ENCODE data around the gene SEL1L3.

The SEL1L3 gene

GRCh38 chr4:25811841-25812240 is 50.9 kb downstream of the SEL1L3 start:
- peaks cover 42% of the 10 kb centered on the region for H3K4me1 ChIP-seq (ENCODE audit: control insufficient read depth, insufficient read depth, low read length)
- H3K4me3 ChIP-seq (ENCODE audit: low read depth, low read length) = no peak overlapping the region
- H3K36me3 ChIP-seq (ENCODE audit: control insufficient read depth, insufficient read depth, low read length) = peaks cover 2% of the 10 kb centered on the region
- H3K27me3 ChIP-seq (ENCODE audit: control insufficient read depth, insufficient read depth, low read length) = peaks cover 12% of the 10 kb centered on the region
- H3K9ac ChIP-seq (ENCODE audit: low read depth, low read length) = no peak overlapping the region
- no peaks in the 10 kb centered on the region for H3K9me3 ChIP-seq (ENCODE audit: control insufficient read depth, insufficient read depth, low read length)

GRCh38 chr4:25811374-25811690 is 51.5 kb downstream of the SEL1L3 start:
- H3K4me3 ChIP-seq (ENCODE audit: low read depth, low read length) = no peak overlapping the region
- no peaks in the 10 kb centered on the region for H3K36me3 ChIP-seq (ENCODE audit: control insufficient read depth, insufficient read depth, low read length)
- H3K27me3 ChIP-seq (ENCODE audit: control insufficient read depth, insufficient read depth, low read length) = peaks cover 12% of the 10 kb centered on the region
- H3K9ac ChIP-seq (ENCODE audit: low read depth, low read length) = no peak overlapping the region
- no peaks in the 10 kb centered on the region for H3K9me3 ChIP-seq (ENCODE audit: control insufficient read depth, insufficient read depth, low read length)
- peaks cover 47% of the 10 kb centered on the region for H3K4me1 ChIP-seq (ENCODE audit: control insufficient read depth, insufficient read depth, low read length)

- H3K4me1 ChIP-seq (ENCODE audit: control insufficient read depth, insufficient read depth, low read length) = peaks cover 49% of the 10 kb centered on the region
- no peak overlapping the region for H3K4me3 ChIP-seq (ENCODE audit: low read depth, low read length)
- peaks cover 12% of the 10 kb centered on the region for H3K27me3 ChIP-seq (ENCODE audit: control insufficient read depth, insufficient read depth, low read length)
- no peak overlapping the region for H3K9ac ChIP-seq (ENCODE audit: low read depth, low read length)
- no peaks in the 10 kb centered on the region for H3K9me3 ChIP-seq (ENCODE audit: control insufficient read depth, insufficient read depth, low read length)
- H3K36me3 ChIP-seq (ENCODE audit: control insufficient read depth, insufficient read depth, low read length) = no peaks in the 10 kb centered on the region
Observed at GRCh38 chr4:25810461-25811373, 52.1 kb downstream of the SEL1L3 start.

DNA sequence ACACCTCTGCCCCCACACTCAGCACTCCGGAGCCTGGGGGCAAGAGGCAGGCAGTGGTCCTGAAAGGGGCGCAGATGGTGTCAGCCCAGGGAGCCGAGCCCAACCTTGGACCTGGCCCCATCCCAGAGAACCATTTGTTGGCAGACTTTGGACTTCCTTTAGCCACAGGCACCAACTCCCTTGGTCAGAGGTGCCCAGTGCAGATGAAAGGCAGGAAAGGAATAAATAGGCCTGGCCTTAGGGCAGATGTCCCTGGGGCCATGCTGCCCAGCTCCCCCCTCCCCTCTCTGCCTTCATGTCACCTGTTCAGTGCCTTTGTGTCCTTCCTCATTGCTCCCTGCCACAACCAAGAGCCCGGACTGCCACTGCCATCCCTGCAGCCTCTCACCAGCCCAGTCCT is 52.8 kb downstream of the SEL1L3 start:
- Histone ChIP-seq H3K27me3 (ENCODE audit: control insufficient read depth, insufficient read depth, low read length) (peaks cover 12% of the 10 kb centered on the region), H3K4me1 (ENCODE audit: control insufficient read depth, insufficient read depth, low read length) (peaks cover 53% of the 10 kb centered on the region), H3K4me3 (ENCODE audit: low read depth, low read length) (no peak overlapping the region), H3K36me3 (ENCODE audit: control insufficient read depth, insufficient read depth, low read length) (no peaks in the 10 kb centered on the region), H3K9ac (ENCODE audit: low read depth, low read length) (no peak overlapping the region), H3K9me3 (ENCODE audit: control insufficient read depth, insufficient read depth, low read length) (no peaks in the 10 kb centered on the region)

- no peaks in the 10 kb centered on the region for H3K9me3 ChIP-seq (ENCODE audit: control insufficient read depth, insufficient read depth, low read length)
- peaks cover 45% of the 10 kb centered on the region for H3K4me1 ChIP-seq (ENCODE audit: control insufficient read depth, insufficient read depth, low read length)
- no peak overlapping the region for H3K4me3 ChIP-seq (ENCODE audit: low read depth, low read length)
- no peak overlapping the region for H3K9ac ChIP-seq (ENCODE audit: low read depth, low read length)
- peaks cover 12% of the 10 kb centered on the region for H3K27me3 ChIP-seq (ENCODE audit: control insufficient read depth, insufficient read depth, low read length)
- H3K36me3 ChIP-seq (ENCODE audit: control insufficient read depth, insufficient read depth, low read length) = peaks cover 6% of the 10 kb centered on the region
Observed at GRCh38 chr4:25807102-25807728, 55.6 kb downstream of the SEL1L3 start.

- Histone ChIP-seq H3K9ac (ENCODE audit: low read depth, low read length) (no peak overlapping the region), H3K4me3 (ENCODE audit: low read depth, low read length) (no peak overlapping the region), H3K4me1 (ENCODE audit: control insufficient read depth, insufficient read depth, low read length) (peaks cover 31% of the 10 kb centered on the region), H3K9me3 (ENCODE audit: control insufficient read depth, insufficient read depth, low read length) (no peaks in the 10 kb centered on the region), H3K36me3 (ENCODE audit: control insufficient read depth, insufficient read depth, low read length) (peaks cover 6% of the 10 kb centered on the region), H3K27me3 (ENCODE audit: control insufficient read depth, insufficient read depth, low read length) (peaks cover 4% of the 10 kb centered on the region)
Observed at GRCh38 chr4:25805255-25805860, 57.4 kb downstream of the SEL1L3 start.

GRCh38 chr4:25803720-25804225 is 59.0 kb downstream of the SEL1L3 start:
- Histone ChIP-seq H3K9ac (ENCODE audit: low read depth, low read length) (no peak overlapping the region), H3K36me3 (ENCODE audit: control insufficient read depth, insufficient read depth, low read length) (peaks cover 6% of the 10 kb centered on the region), H3K4me1 (ENCODE audit: control insufficient read depth, insufficient read depth, low read length) (peaks cover 31% of the 10 kb centered on the region), H3K4me3 (ENCODE audit: low read depth, low read length) (no peak overlapping the region), H3K27me3 (ENCODE audit: control insufficient read depth, insufficient read depth, low read length) (no peaks in the 10 kb centered on the region), H3K9me3 (ENCODE audit: control insufficient read depth, insufficient read depth, low read length) (no peaks in the 10 kb centered on the region)

GRCh38 chr4:25801594-25801993 is 61.2 kb downstream of the SEL1L3 start:
- H3K4me1 ChIP-seq (ENCODE audit: control insufficient read depth, insufficient read depth, low read length) = peaks cover 11% of the 10 kb centered on the region
- no peaks in the 10 kb centered on the region for H3K27me3 ChIP-seq (ENCODE audit: control insufficient read depth, insufficient read depth, low read length)
- H3K9me3 ChIP-seq (ENCODE audit: control insufficient read depth, insufficient read depth, low read length) = no peaks in the 10 kb centered on the region
- no peak overlapping the region for H3K4me3 ChIP-seq (ENCODE audit: low read depth, low read length)
- no peak overlapping the region for H3K9ac ChIP-seq (ENCODE audit: low read depth, low read length)
- peaks cover 9% of the 10 kb centered on the region for H3K36me3 ChIP-seq (ENCODE audit: control insufficient read depth, insufficient read depth, low read length)

DNA sequence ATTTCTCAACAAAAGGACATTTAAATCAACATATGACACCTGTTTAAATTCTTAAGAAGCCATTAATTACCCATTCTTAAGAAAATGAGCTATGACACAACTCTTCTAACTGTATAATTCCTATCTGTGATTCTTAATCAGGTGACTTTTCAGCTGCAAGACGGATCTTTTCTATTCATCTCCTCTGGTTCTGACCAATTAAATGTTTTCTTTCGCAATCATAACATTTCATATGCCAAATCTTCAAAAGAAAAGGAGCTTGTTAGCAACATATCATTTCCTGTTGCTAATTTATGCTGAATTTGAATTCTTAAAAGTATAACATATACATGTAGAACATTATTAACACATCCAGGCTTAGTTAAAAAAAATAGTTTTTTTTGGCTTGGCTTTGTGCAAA is 62.5 kb downstream of the SEL1L3 start:
- Histone ChIP-seq H3K27me3 (ENCODE audit: control insufficient read depth, insufficient read depth, low read length) (no peaks in the 10 kb centered on the region), H3K9ac (ENCODE audit: low read depth, low read length) (no peak overlapping the region), H3K4me3 (ENCODE audit: low read depth, low read length) (no peak overlapping the region), H3K4me1 (ENCODE audit: control insufficient read depth, insufficient read depth, low read length) (peaks cover 8% of the 10 kb centered on the region), H3K9me3 (ENCODE audit: control insufficient read depth, insufficient read depth, low read length) (no peaks in the 10 kb centered on the region), H3K36me3 (ENCODE audit: control insufficient read depth, insufficient read depth, low read length) (peaks cover 9% of the 10 kb centered on the region)

- H3K27me3 ChIP-seq (ENCODE audit: control insufficient read depth, insufficient read depth, low read length) = no peaks in the 10 kb centered on the region
- no peaks in the 10 kb centered on the region for H3K9me3 ChIP-seq (ENCODE audit: control insufficient read depth, insufficient read depth, low read length)
- H3K4me1 ChIP-seq (ENCODE audit: control insufficient read depth, insufficient read depth, low read length) = peaks cover 4% of the 10 kb centered on the region
- H3K36me3 ChIP-seq (ENCODE audit: control insufficient read depth, insufficient read depth, low read length) = peaks cover 9% of the 10 kb centered on the region
- H3K9ac ChIP-seq (ENCODE audit: low read depth, low read length) = no peak overlapping the region
- no peak overlapping the region for H3K4me3 ChIP-seq (ENCODE audit: low read depth, low read length)
Observed at GRCh38 chr4:25799522-25799921, 63.3 kb downstream of the SEL1L3 start.

DNA sequence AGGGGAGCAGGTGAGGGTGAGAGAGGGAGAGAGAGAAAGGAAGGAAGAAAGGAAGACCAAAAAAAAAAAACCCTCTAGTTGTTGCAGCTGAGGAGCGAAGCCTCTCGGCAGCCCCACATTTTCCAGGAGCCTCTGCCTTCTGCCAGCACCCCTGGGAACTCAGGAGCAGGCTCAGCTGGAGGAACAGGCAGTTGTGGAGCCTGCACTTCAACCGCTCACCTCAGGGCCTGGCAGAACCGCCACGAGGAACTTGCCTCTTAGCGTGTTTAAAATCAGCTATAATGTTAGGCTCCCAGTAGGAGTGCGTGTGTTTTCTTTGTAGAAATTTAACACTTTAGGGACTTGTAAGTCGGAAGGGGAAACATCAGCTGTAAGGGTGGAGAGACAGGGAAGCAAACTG is 65.7 kb downstream of the SEL1L3 start:
- Histone ChIP-seq H3K4me3 (ENCODE audit: low read depth, low read length) (no peak overlapping the region), H3K4me1 (ENCODE audit: control insufficient read depth, insufficient read depth, low read length) (peaks cover 4% of the 10 kb centered on the region), H3K9ac (ENCODE audit: low read depth, low read length) (no peak overlapping the region), H3K9me3 (ENCODE audit: control insufficient read depth, insufficient read depth, low read length) (no peaks in the 10 kb centered on the region), H3K27me3 (ENCODE audit: control insufficient read depth, insufficient read depth, low read length) (no peaks in the 10 kb centered on the region), H3K36me3 (ENCODE audit: control insufficient read depth, insufficient read depth, low read length) (peaks cover 2% of the 10 kb centered on the region)

All from iPS-15b (cell line).